GM21515 (cell line): Measurements from ENCODE around the gene ZNF655.
"Not testable (repeated sequence)": the region's sequence is repeated elsewhere in the genome, so short reads cannot be mapped to it uniquely, and the experiment has no call there.

Experiments
- ATAC-seq: cut with Tn5 transposase; IDR thresholded peaks from one replicate; pipeline ENCODE4 v1.9.1; 2021; ENCODE audit not compliant: unreplicated experiment

ZNF655 gene

DNA sequence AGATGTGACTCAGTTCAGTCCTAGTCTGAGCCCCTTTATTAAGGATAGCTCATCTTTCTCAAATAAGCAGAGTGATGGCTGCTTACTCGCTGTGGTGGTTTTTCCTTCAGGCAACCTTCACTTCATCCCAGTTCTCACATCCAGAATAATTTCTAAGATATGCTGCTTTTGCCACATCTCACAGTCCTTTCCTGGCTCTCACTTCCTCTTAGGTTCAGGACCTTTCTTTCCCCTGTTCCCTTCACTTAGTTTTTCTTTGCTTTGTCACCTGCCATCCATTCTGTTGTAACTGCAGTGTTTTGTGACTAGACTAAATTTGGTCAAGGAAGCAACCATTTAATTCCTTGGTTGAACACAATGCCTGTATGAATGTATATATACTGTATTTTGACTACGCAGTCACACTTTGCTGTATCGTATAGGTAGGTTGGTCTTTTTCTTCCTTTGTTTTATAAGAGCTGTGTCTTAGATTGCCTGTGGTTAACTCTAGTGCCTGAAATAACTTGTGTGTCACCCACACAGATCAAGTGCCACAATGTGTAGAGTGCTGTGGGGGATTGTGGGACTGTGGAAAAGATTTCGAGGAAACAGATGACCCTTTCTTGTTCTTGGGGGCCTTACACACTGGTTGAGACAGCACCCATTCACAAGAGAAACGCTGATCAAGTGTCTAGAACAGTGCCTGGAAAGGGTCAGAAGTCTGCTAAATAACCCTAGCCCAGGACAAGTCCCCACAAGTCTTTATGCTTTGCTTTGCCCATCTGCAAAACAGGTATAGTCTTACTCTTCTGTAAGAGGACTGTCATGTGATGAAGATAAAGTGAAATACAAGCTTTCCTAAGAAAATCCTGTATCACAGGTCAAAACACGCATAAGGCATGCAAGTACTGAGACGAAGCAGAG lies 2.6 kb downstream of the ZNF655 start:
- no peak for ATAC-seq

DNA sequence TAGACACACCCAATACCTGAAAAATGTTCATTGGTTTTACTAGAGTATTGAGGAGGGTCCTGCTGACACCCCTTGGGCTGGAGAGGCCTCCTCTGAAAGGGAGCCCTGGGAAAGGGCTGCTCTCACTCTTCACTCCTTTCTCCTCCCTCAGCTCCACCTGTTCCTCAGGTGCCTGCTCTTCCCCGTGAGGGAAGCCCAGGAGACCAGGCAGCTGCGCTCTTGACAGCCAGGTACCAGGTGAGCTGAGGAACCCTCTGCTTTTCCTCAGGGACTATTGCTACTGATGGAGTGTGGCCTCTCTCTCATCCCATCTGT lies 3.3 kb downstream of the ZNF655 start:
- no peak for ATAC-seq

DNA sequence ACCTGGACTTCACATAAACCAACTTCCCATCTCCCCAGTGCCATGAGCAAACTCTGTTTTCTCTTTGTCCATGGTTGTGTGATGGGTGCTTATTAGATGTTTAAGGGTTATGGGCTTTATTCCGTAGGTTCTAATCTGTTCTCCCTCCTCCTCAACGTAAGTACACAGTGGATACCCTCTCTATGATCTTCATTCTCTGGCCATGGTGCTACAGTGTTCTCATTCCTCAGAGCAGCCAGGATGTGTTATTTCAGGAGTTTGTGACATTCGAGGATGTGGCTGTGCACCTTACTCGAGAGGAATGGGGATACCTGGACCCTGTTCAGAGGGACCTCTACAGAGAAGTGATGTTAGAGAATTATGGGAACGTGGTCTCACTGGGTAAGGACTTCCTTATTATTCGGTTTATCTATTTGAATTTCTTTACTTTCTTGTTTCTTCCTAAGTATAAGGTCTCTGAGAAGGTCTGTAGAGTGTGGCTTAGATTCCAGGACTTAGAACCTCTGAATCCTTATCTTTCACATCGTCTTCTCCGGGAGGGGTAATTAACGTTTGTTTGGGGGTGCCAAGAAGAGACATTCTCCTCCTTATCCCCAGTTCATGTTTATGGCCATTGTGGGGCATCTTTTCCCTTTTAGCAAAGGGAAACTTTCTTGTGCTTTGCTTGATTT lies 3.8 kb downstream of the ZNF655 start:
- ATAC-seq, result no peak

DNA sequence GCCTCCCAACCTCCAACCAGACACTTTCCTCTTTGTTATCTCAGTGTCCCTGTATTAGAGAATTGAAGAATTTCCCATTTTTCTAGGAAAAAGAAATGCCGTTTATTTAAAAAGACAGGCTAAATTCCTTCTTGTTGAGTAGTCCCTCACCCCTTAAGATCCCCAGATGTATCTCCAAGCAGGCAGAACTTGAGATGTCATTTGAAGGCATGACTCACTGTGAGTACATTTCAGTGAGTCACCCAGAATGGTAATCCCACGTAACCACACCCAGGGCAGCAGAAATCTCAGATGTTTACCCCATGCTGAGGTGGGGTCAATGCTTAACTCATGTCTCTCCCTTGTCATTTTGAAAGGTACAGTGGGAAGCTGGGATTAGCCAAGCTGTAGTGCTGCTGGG lies 4.4 kb downstream of the ZNF655 start:
- ATAC-seq, result no peak

DNA sequence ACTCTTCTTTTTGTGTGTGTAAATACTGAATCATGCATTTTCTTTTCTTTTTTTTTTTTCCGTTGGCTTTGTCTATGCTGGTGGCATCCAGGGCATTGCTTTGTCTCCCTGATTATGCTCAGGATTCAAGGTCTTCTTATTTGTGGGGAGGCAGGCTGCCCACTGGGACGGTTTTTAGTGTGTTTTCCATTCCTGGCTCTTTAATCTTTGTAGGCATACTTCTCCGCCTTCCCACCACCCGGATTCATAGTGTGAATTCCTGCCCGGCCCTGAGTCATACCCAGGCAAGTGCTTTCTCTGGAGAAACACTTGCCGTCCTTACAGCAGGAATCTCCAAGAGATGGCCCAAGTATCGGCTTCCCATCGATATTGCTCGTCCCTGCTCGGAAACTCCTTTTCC lies 5.2 kb downstream of the ZNF655 start:
- ATAC-seq, result no peak

DNA sequence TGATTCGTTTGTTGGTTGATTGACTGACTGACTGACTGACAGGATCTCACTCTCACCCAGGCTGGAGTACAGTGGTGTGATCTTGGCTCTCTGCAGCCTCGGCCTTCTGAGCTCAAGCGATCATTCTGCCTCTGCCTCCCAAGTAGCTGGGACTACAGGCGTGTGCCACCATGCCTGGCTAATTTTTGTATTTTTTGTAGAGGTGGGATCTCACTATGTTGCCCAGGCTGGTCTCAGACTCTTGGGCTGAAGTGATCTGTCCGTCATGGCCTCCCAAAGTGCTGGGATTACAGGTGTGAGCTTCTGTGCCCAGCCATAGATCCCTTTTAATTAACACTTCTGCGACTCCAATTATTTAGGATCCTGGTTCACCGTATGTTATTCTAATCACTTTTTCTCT lies 10.3 kb downstream of the ZNF655 start:
- ATAC-seq, result not testable (repeated sequence)

DNA sequence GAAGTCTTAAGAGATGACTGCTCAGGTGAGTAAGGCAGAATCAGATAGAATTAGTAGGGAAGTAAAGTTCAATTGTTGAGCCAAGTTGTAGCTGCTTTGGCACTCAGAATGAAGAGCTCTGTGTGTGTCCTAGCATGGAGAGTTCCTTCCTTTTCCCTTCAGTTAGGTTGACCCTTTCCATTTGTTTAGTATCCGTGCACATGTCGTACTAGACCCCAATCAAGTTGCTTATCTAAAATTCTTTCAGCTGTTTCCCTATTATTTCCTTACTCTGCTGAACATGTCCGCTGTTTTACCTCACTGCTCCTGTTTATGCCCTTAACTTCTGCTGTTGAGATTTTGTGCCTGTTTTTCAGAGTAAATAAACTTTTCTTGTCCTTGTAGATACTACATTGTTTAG lies 13.3 kb downstream of the ZNF655 start:
- ATAC-seq, result no peak

DNA sequence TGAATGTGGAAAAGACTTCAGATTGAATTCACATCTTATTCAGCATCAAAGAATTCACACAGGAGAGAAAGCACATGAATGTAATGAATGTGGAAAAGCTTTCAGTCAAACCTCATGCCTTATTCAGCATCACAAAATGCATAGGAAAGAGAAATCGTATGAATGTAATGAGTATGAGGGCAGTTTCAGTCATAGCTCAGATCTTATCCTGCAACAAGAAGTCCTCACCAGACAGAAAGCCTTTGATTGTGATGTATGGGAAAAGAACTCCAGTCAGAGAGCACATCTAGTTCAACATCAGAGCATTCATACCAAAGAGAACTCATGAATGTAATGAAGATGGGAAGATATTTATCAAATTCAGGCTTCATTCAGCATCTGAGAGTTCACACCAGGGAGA lies 14.8 kb downstream of the ZNF655 start:
- ATAC-seq, result no peak

DNA sequence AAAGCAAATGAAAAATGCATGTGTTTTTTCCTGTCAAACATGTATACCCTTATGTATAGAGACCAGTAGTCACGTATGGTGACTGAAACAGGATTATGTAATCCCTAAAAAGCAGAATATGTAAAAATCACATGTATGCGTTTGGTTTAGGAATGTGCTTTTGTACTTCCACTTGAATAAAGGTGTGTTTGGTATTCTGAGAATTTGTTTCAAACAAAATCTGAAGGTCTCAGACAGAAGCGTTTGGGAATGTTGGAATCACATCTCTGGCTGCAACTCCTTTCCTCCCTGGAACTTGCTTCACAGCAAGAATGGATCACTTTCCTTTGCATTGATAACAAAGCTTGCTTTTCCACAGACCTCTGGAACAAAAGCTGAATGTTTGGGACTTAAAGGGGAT lies 17.8 kb downstream of the ZNF655 start:
- no peak for ATAC-seq

DNA sequence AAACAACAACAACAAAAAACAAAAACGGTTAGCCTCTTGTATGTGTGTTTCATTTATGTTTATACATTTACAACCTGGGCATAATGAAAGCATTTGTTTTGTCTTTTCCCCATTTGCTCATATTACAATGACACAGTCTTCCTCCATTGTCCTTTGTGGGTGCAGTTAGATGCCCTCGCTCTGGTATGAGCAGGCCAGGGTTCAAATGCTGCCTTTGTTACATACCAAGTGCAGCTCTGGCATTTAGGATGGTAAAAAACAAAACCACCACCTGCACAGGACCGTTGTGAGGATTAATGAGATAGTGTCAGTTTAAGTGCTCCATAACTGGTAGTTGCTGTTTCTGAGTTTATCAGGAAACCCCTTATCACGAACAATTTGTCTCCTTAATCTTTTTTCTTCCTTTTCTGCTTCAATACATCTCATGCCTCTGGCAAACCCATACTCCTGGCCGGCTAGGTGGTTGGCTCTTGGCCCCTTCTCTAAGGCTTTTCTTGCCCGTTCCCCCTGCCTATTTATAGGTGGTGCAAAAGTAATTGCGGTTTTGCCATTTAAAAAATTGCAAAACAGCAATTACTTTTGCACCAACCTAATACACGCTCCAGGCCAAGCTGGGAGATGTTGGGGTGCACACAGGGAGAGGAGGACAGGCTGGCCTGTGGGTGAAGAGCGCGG lies 21.0 kb downstream of the ZNF655 start:
- ATAC-seq, result no peak

DNA sequence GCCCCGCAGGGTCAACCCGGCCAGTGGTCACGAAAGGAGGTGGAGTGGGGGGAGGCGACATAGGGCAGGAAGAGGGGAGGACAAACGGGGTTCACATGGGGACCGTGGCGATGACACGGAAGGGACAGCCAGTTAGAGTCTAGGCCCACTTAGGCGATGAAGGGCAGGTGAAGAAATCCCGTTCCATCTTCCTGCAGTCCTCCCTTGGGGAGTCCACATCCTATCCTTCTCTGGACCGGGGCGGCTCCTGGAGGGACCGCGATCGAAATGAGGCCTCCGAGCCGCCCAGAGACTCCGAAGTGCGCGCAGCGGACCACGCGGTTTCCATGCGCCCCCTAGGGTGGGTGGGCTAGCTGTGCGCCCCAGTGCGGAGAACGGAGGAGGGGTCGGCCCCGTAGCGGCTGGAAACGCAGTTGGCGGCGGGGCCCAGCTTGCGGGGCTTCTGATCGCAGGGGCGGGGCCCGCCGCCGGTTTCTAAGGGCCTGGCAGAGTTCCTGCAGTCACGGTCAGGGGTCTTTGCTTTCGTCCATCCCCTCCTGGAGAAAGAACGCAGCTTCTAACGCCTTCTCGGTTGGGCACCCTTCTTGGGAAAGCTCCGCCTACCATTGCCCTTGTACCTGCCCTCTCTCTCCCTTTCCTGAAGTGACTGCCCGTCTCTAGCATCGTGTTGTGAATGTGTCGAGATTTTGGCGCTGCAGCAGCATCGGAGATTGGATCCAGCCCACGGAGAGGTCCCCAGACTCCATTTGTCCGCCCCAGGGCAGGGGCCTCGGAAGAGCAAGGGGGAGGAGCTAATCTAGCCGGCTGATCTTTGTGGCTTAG lies 21.7 kb downstream of the ZNF655 start:
- no peak for ATAC-seq

DNA sequence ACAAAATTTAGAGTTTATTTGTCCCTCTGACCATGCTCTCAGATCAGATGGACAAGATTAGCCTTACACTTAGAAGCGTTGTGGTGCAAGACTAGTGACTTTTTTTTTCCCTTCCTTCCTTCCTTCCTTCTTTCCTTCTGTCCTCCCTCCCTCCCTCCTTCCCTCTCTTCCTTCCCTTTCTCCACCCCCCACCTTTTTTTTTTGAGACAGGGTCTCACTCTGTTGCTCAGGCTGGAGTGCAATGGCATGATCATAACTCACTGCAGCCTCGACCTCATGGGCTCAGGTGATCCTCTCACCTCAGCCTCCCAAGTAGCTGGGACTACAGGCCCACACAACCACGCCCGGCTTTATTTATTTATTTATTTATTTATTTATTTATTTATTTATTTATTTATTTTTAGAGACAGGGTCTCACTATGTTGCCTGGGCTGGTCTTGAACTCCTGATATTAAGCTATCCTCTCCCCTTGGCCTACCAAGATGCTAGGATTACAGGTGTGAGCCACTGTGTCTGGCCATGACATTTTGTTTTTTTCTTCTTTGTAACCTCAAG lies 22.4 kb downstream of the ZNF655 start:
- not testable (repeated sequence) for ATAC-seq

DNA sequence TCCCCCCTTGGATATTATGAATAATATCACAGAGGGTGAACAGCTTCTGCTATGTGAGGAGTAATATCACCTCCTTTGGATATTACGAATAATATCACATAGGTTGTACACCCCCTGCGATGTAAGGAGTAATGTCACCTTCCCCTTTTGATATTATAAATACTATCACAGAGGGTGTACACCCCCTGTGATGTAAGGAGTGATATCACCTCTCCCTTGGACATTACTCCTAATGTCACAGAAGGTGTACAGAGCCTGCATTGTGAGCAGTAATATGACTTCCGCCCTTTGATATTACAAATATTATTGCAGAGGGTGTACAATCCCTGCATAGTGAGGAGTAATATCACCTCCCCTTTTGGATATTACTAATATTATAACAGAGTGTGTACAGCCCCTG lies 30.4 kb downstream of the ZNF655 start:
- ATAC-seq, result no peak

DNA sequence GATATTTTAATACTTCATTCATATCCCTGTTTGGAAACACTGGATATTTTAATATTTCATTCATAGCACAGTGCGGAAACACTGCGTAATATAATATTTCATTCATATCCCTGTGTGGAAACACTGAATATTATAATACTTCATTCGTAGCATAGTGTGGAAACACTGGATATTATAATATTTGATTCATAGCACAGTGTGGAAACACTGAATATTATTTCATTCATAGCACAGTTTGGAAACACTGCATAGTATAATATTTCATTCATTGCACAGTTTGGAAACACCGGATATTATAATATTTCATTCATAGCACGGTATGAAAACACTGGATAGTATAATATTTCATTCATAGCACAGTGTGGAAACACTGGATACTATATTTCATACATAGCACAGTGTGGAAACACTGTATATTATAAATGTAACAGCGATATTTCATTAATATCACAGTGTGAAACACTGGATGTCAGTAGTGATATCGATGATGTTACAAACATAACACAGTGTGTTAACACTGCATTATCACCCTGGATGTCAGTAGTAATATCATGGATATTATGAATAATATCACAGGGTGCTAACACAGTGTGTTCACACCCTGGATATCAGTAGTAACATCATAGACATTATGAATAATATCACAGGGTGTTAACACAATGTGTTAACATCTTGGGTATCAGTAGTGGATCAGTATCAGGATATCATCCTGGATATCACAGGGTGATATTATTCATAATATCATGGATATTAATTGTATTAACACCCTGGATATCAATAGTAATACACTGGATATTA lies 36.7 kb downstream of the ZNF655 start:
- no peak for ATAC-seq

DNA sequence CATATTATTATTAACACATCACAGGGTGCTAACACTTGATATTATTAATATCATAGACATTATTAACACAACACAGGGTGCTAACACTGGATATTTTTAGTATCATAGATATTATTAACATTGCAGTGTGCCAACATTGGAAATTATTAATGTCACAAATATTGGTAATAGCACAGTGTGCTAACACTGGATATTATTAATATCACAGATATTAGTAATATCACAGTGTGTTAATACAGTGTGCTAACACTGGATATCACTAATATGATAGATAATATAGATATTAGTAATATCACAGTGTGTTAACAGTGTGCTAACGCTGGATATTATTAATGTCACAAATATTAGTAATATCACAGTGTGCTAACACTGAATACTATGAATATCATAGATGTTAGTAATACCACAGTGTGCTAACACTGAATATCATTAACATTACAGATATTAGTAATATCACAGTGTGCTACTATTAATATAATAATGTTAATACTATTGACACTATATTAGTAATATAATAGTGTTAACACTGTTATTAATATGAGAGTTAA lies 38.0 kb downstream of the ZNF655 start:
- ATAC-seq, result no peak

DNA sequence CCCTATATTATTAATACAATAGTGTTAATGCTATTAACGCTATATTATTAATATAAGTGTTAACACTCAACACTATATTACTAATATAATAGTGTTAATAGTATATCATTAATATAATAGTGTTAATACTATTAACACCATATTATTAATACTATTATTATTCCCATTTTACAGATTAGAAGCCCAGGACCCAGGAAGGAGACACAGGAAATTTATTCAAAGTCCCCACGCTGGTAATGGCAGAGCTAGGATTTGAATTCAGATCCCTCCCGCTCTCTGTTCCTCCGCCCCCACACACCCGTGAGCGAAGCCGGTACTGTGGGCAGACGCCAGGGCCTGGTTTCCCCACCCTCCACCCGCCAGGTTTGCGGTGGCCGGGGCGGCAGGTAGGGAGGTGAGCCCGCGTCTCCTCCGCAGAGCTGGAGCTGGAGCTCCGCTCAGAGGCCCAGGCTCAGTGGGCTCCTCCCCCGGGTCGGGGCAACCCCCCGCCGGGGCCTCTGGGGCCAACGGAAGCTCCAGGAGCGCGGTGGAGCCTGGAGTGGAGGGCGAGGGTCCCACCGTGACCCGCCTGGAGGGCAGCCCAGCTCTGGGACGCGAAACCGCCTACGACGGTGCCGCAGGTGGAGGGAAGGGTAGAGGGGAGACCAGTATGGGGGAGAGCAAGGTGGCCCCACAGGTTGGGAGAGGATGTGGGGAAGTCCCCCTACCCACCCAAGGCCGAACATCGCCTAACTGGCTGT lies 39.5 kb downstream of the ZNF655 start, which contains the start of gene TMEM225B:
TMEM225B (plus strand) TSS at position 506 of the 740 bp plus-strand sequence. CDS start 6,122 bp downstream, outside the sequence.
- ATAC-seq, result no peak

DNA sequence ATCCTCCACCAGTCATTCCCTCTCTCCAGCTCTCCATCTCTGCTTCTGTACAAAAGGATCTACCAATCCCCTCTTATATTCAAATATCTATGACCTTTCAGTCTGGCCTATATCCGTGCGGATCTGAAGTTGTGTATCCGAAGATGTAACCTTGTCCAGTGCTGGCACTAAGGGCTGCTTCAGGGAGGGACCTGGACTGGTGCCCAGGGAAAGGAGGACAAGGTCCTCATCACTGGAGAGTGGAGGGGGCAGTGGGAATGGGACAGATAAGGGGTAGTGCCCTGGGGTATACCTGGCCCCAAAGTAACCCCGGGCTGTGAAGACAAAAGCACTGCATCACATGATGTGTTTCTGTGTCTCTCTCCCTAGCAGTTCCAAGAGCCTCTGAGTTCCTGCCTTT lies 41.4 kb downstream of the ZNF655 start:
- no peak for ATAC-seq

DNA sequence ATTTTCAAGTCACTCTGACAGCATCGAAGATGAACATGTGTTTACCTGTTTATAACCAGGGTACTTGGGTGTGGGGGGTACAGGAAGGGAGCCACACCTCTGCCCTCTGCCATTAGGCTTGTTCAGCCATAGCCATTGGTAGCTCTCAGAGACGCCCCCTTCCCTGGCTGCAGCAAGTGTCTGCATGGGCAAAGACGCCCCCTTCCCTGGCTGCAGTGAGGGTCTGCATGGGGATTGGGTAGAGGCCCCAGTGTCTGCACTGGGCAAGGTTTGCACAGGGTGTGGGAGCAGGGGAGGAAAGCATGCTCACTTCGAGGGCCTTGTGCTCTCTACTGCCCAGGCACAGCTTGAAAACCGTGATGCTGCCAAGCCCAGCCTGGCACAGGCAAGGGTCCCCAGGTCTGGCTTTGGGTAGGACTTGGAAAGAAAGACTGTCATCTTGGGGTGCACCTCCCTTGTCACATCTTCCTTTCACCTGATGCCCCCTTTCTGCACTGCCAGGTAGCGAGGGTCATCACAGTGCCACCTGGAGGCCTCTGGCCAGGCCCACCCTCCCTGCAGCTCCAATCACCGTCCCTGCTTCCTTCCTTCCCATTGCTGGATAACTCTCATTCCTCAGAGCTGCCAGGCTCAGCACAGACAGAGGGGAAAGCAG lies 43.3 kb downstream of the ZNF655 start:
- no peak for ATAC-seq
